Caco-2 (cell line): ENCODE measurements around the gene STK40. TPM values are rescaled to one million over a fixed set of nuclear protein-coding genes. Genes with fewer than 3 reads are reported as not detected.
A peak's percentile ranks its signal among the peaks of the same experiment; 100 is the strongest.

Source experiments
- BruUV-seq: library from RNA; stranded (reverse); fragments of 400-500 nt; replicated peaks from 2 replicates; lab custom pipeline; 2021; lab: Mats Ljungman, UMichigan
- CTCF ChIA-PET: fragments of 300-600 bp; sonication (Branson Sonifier 250); formaldehyde crosslinking; loops from one replicate; lab custom pipeline; 2022; ENCODE audit warnings: antibody characterized with exemption; lab: Charles Lee
- POLR2A ChIA-PET: fragments of 300-600 bp; sonication (Branson Sonifier 250); formaldehyde crosslinking; loops from one replicate; lab custom pipeline; 2022; ENCODE audit warnings: antibody characterized with exemption; lab: Charles Lee
- DNase-seq, 2 experiments: peaks; one replicate each; pipeline versions ENCODE4 v3.0.0 to v3.0.0-alpha.2; 2020 to 2022
- H3K27me3 ChIP-seq: replicated peaks from 2 replicates; pipeline ENCODE4 v1.6.0; 2011; ENCODE audit warnings: low read length; ENCODE audit not compliant: control insufficient read depth, insufficient read depth
- H3K36me3 ChIP-seq: 2 replicates; pipeline ENCODE4 v1.5.1; 2011; ENCODE audit warnings: low read length; ENCODE audit not compliant: control insufficient read depth, insufficient read depth
- H3K4me1 ChIP-seq: fragments of 250-450 bp; sonication (Bioruptor Pico); 2 replicates; pipeline ENCODE4 v1.5.1; 2020; ENCODE audit warnings: mild to moderate bottlenecking
- H3K4me3 ChIP-seq: 2 replicates; pipeline ENCODE4 v1.5.1; 2011; ENCODE audit warnings: low read depth, mild to moderate bottlenecking, control low read depth, low read length
- H3K9me3 ChIP-seq: fragments of 250-450 bp; sonication (Bioruptor Pico); 2 replicates; pipeline ENCODE4 v1.5.1; 2020; ENCODE audit warnings: mild to moderate bottlenecking, moderate library complexity
- H3K27ac Mint-ChIP-seq: one replicate; pipeline ENCODE4 v1.8.0; 2022; ENCODE audit warnings: mixed read lengths; ENCODE audit not compliant: unreplicated experiment
- H3K27me3 Mint-ChIP-seq: one replicate; pipeline ENCODE4 v1.8.0; 2022; ENCODE audit warnings: mixed read lengths; ENCODE audit not compliant: insufficient read depth, unreplicated experiment
- H3K36me3 Mint-ChIP-seq: one replicate; pipeline ENCODE4 v1.8.0; 2022; ENCODE audit warnings: mild to moderate bottlenecking, mixed read lengths; ENCODE audit not compliant: insufficient read depth, unreplicated experiment
- H3K4me1 Mint-ChIP-seq: one replicate; pipeline ENCODE4 v1.8.0; 2022; ENCODE audit warnings: low read depth, mixed read lengths; ENCODE audit not compliant: unreplicated experiment
- H3K4me3 Mint-ChIP-seq: one replicate; pipeline ENCODE4 v1.8.0; 2022; ENCODE audit warnings: mild to moderate bottlenecking, moderate library complexity, mixed read lengths; ENCODE audit not compliant: unreplicated experiment
- H3K9me3 Mint-ChIP-seq: one replicate; pipeline ENCODE4 v1.8.0; 2022; ENCODE audit warnings: mixed read lengths; ENCODE audit not compliant: unreplicated experiment
- CTCF ChIP-seq, 2 experiments: fragments of 200-600 bp in 1 of 2; IDR thresholded peaks; 1 replicate in 1 of 2; 2 replicates in 1 of 2; pipeline versions ENCODE4 v1.5.1 to v1.8.0; 2011 to 2022; ENCODE audit warnings: antibody characterized with exemption in 1 of 2, control low read depth in 1 of 2, inconsistent platforms in 1 of 2, low read depth in 1 of 2, low read length in 1 of 2, mild to moderate bottlenecking in 1 of 2, moderate library complexity in 1 of 2; ENCODE audit not compliant: insufficient read depth in 1 of 2, severe bottlenecking in 1 of 2, unreplicated experiment in 1 of 2
- intact Hi-C: fragments of 100-400 bp; cut with micrococcal nuclease; formaldehyde crosslinking; loops from one replicate; pipeline ENCODE4 v1.10.0; 2022; ENCODE audit not compliant: unreplicated experiment
- total RNA-seq: library from RNA; stranded (reverse); gene quantifications from 2 replicates; pipeline ENCODE4 v1.2.3, GENCODE V29; 2022

STK40 gene
- total RNA-seq, 1 experiment from 2014 or later: 29.7 TPM

- Histone ChIP-seq H3K4me1 (peaks cover 10% of the 10 kb centered on the region), H3K27me3 (no peaks in the 10 kb centered on the region), H3K36me3 (peaks cover 1% of the 10 kb centered on the region), H3K9me3 (no peaks in the 10 kb centered on the region), H3K4me3 (peak within 1 kb of the TSS; percentile 53)
- Mint-ChIP-seq H3K27me3 (no peaks in the 10 kb centered on the region), H3K27ac (peak within 1 kb of the TSS; percentile 46), H3K9me3 (no peaks in the 10 kb centered on the region), H3K36me3 (peaks cover 74% of the 10 kb centered on the region), H3K4me3 (peak within 1 kb of the TSS; percentile 82), H3K4me1 (no peaks in the 10 kb centered on the region)
- BruUV-seq: no TSS peak
- CTCF ChIA-PET: interaction anchor here (0.6 to 0.8 kb wide), 3 partner anchors 25 to 79 kb away, joined by 3 to 9 read pairs (median 3); no protein-coding TSS in a partner anchor
- peak in 1 of 2 experiments; percentile 37 for TF ChIP-seq CTCF (IDR thresholded peaks at IDR 0.05; ENCODE audit: insufficient read depth in 1 of 2, low read depth in 1 of 2, low read length in 1 of 2, severe bottlenecking in 1 of 2, unreplicated experiment in 1 of 2)
- POLR2A ChIA-PET: interaction anchor here (0.6 to 1.8 kb wide), 5 partner anchors 14 to 83 kb away, joined by 3 to 9 read pairs (median 3); partner anchors contain the start of gene EVA1B
- intact Hi-C loops: loop anchor here (1.0 kb wide), 1 partner anchor 115 kb away; no protein-coding TSS in a partner anchor
- DNase-seq: peak; percentile 84 to 86
These were observed 79.4 kb downstream of the STK40 start, which contains the start of gene SH3D21 for GRCh38 chr1:36306210-36306901. Gene SH3D21, plus strand, starts transcription at chr1:36306368. Its CDS starts 53 bp downstream, at chr1:36306421.

- peaks cover 10% of the 10 kb centered on the region for H3K4me1 ChIP-seq
- no peak for DNase-seq
- no peaks in the 10 kb centered on the region for H3K9me3 Mint-ChIP-seq
These were observed 79.9 kb downstream of the STK40 start for GRCh38 chr1:36305915-36306209.

More at GRCh38 chr1:36305915-36306209, 79.9 kb downstream of the STK40 start:
- H3K4me3 ChIP-seq: peak overlapping the region; percentile 53; the same call in 1 of the 2 replicates
- POLR2A ChIA-PET: interaction anchor here (0.6 to 1.8 kb wide), 4 partner anchors 14 to 82 kb away, joined by 3 to 9 read pairs (median 3); partner anchors contain the start of gene EVA1B
- BruUV-seq: no TSS peak
- CTCF ChIA-PET: interaction anchor here (0.6 kb wide), 1 partner anchor 74 kb away, joined by 9 read pairs; no protein-coding TSS in a partner anchor
- no peaks in the 10 kb centered on the region for H3K9me3 ChIP-seq
- no peaks in the 10 kb centered on the region for H3K27me3 ChIP-seq
- no peaks in the 10 kb centered on the region for H3K4me1 Mint-ChIP-seq
- intact Hi-C loops: loop anchor here (1.0 kb wide), 1 partner anchor 115 kb away; no protein-coding TSS in a partner anchor
- H3K27me3 Mint-ChIP-seq: no peaks in the 10 kb centered on the region
- peak overlapping the region; percentile 46 for H3K27ac Mint-ChIP-seq
- peak overlapping the region; percentile 82 for H3K4me3 Mint-ChIP-seq
- H3K36me3 ChIP-seq: peaks cover 1% of the 10 kb centered on the region
- no peak for TF ChIP-seq CTCF (IDR thresholded peaks at IDR 0.05; ENCODE audit: insufficient read depth in 1 of 2, low read depth in 1 of 2, low read length in 1 of 2, severe bottlenecking in 1 of 2, unreplicated experiment in 1 of 2)
- H3K36me3 Mint-ChIP-seq: peaks cover 79% of the 10 kb centered on the region
